Measurements from ENCODE around the gene KCNN1.
A peak's percentile ranks its signal among the peaks of the same experiment; 100 is the strongest.

KCNN1 gene

GRCh38 chr19:17947815-17948513 is 18.9 kb upstream of the KCNN1 start:
- peak; percentile 89 to 95 (median 90) for DNase-seq

GRCh38 chr19:17948514-17948900 is 18.4 kb upstream of the KCNN1 start:
- DNase-seq, result no peak

- DNase-seq, result peak in 1 of 4 experiments; percentile 16
Measured at GRCh38 chr19:17948931-17949930, 17.7 kb upstream of the KCNN1 start.

- no peak for DNase-seq
Measured at GRCh38 chr19:17949956-17950309, 17.0 kb upstream of the KCNN1 start.

- DNase-seq, result peak in 1 of 4 experiments; percentile 19
Measured at GRCh38 chr19:17950310-17951156, 16.4 kb upstream of the KCNN1 start.

- DNase-seq, result no peak
Measured at GRCh38 chr19:17951157-17951989, 15.5 kb upstream of the KCNN1 start.

GRCh38 chr19:17951990-17952976 is 14.6 kb upstream of the KCNN1 start:
- no peak for DNase-seq

GRCh38 chr19:17953316-17953801 is 13.5 kb upstream of the KCNN1 start:
- no peak for DNase-seq

- DNase-seq, result no peak
Measured at GRCh38 chr19:17953869-17954268, 13.0 kb upstream of the KCNN1 start.

- no peak for DNase-seq
Measured at GRCh38 chr19:17954401-17954800, 12.5 kb upstream of the KCNN1 start.

GRCh38 chr19:17957149-17957849 is 9.6 kb upstream of the KCNN1 start:
- no peak for DNase-seq

GRCh38 chr19:17957885-17958284 is 9.0 kb upstream of the KCNN1 start:
- DNase-seq, result no peak

GRCh38 chr19:17963936-17964691 is 2.8 kb upstream of the KCNN1 start:
- DNase-seq, result no peak

GRCh38 chr19:17965370-17966128 is 1.4 kb upstream of the KCNN1 start:
- no peak for DNase-seq

- no peak for DNase-seq
Measured at GRCh38 chr19:17966129-17966483, 801 bp upstream of the KCNN1 start.

- DNase-seq, result no peak
Measured at GRCh38 chr19:17967257-17968051, 547 bp downstream of the KCNN1 start.

- DNase-seq, result no peak
Measured at GRCh38 chr19:17968362-17968761, 1.5 kb downstream of the KCNN1 start.

Measured in activated naive CD4-positive, alpha-beta T cell (primary cell).